SK-N-SH treated with all-trans-retinoic acid at 6 μM for 48 hours (cell line): Measurements from ENCODE around the gene SYDE2.

ENCODE experiments used
- ATAC-seq: fragments of 200-7000 bp; cut with Tn5 transposase; 3 replicates; pipeline ENCODE4 v1.9.1; 2020; ENCODE audit warnings: mild to moderate bottlenecking, moderate library complexity
- ARNTL ChIP-seq: fragments of 450-650 bp; formaldehyde crosslinking; IDR thresholded peaks from 2 replicates; pipeline ENCODE4 v1.5.0; 2020; ENCODE audit warnings: low read depth, mild to moderate bottlenecking, moderate library complexity, borderline replicate concordance
- BACH2 ChIP-seq: fragments of 250-450 bp; sonication (Bioruptor Pico); IDR thresholded peaks from 2 replicates; pipeline ENCODE4 v1.9.0; 2021; ENCODE audit warnings: mild to moderate bottlenecking, borderline replicate concordance
- ESRRG ChIP-seq: fragments of 250-450 bp; sonication (Bioruptor Pico); IDR thresholded peaks from 2 replicates; pipeline ENCODE4 v1.6.1; 2021; ENCODE audit warnings: mild to moderate bottlenecking
- OSR1 ChIP-seq: fragments of 250-450 bp; sonication (Bioruptor Pico); IDR thresholded peaks from 2 replicates; pipeline ENCODE4 v1.8.0; 2022; ENCODE audit warnings: moderate library complexity, mild to moderate bottlenecking, inconsistent platforms
- PATZ1 ChIP-seq: fragments of 250-450 bp; sonication (Bioruptor Pico); IDR thresholded peaks from 2 replicates; pipeline ENCODE4 v1.8.0; 2020; ENCODE audit warnings: mild to moderate bottlenecking, moderate library complexity, borderline replicate concordance
- RARB ChIP-seq: fragments of 250-450 bp; sonication (Bioruptor Pico); IDR thresholded peaks from 2 replicates; pipeline ENCODE4 v1.8.0; 2021; ENCODE audit warnings: mild to moderate bottlenecking, moderate library complexity
- TOX ChIP-seq: fragments of 250-450 bp; sonication (Bioruptor Pico); IDR thresholded peaks from 2 replicates; pipeline ENCODE4 v1.8.0; 2021; ENCODE audit warnings: mild to moderate bottlenecking, moderate library complexity, borderline replicate concordance
- TSHZ2 ChIP-seq: fragments of 250-450 bp; sonication (Bioruptor Pico); IDR thresholded peaks from 2 replicates; pipeline ENCODE4 v1.5.0; 2020; ENCODE audit warnings: mild to moderate bottlenecking, moderate library complexity
- ZC3H10 ChIP-seq: fragments of 250-450 bp; sonication (Bioruptor Pico); IDR thresholded peaks from 2 replicates; pipeline ENCODE4 v1.5.1; 2021; ENCODE audit warnings: mild to moderate bottlenecking, moderate library complexity
- ZNF565 ChIP-seq: fragments of 450-650 bp; formaldehyde crosslinking; conservative IDR thresholded peaks from 2 replicates; pipeline ENCODE4 v1.5.0; 2020; ENCODE audit warnings: low read depth, mild to moderate bottlenecking, moderate library complexity
- ZNF70 ChIP-seq: fragments of 450-650 bp; formaldehyde crosslinking; IDR thresholded peaks from 2 replicates; pipeline ENCODE4 v1.5.0; 2020; ENCODE audit warnings: mild to moderate bottlenecking, moderate library complexity
- TF ChIP-seq, protein P1 (sequence below): fragments of 250-450 bp; sonication (Bioruptor Pico); IDR thresholded peaks from 2 replicates; pipeline ENCODE4 v1.8.0; 2021; ENCODE audit warnings: low read depth, mild to moderate bottlenecking, moderate library complexity, borderline replicate concordance
- TF ChIP-seq, protein P2 (sequence below): fragments of 250-450 bp; sonication (Bioruptor Pico); IDR thresholded peaks from 2 replicates; pipeline ENCODE4 v1.5.1; 2021; ENCODE audit warnings: mild to moderate bottlenecking, moderate library complexity
- TF ChIP-seq, protein P3 (sequence below): fragments of 250-450 bp; sonication (Bioruptor Pico); IDR thresholded peaks from 2 replicates; pipeline ENCODE4 v1.5.1; 2020; ENCODE audit warnings: low read depth, mild to moderate bottlenecking, moderate library complexity

SYDE2 gene

GRCh38 chr1:85202092-85202863 is 1.5 kb upstream of the SYDE2 start (continued):
- TF ChIP-seq, protein P1, sequence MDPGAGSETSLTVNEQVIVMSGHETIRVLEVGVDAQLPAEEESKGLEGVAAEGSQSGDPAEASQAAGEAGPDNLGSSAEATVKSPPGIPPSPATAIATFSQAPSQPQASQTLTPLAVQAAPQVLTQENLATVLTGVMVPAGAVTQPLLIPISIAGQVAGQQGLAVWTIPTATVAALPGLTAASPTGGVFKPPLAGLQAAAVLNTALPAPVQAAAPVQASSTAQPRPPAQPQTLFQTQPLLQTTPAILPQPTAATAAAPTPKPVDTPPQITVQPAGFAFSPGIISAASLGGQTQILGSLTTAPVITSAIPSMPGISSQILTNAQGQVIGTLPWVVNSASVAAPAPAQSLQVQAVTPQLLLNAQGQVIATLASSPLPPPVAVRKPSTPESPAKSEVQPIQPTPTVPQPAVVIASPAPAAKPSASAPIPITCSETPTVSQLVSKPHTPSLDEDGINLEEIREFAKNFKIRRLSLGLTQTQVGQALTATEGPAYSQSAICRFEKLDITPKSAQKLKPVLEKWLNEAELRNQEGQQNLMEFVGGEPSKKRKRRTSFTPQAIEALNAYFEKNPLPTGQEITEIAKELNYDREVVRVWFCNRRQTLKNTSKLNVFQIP: no peak

DNA sequence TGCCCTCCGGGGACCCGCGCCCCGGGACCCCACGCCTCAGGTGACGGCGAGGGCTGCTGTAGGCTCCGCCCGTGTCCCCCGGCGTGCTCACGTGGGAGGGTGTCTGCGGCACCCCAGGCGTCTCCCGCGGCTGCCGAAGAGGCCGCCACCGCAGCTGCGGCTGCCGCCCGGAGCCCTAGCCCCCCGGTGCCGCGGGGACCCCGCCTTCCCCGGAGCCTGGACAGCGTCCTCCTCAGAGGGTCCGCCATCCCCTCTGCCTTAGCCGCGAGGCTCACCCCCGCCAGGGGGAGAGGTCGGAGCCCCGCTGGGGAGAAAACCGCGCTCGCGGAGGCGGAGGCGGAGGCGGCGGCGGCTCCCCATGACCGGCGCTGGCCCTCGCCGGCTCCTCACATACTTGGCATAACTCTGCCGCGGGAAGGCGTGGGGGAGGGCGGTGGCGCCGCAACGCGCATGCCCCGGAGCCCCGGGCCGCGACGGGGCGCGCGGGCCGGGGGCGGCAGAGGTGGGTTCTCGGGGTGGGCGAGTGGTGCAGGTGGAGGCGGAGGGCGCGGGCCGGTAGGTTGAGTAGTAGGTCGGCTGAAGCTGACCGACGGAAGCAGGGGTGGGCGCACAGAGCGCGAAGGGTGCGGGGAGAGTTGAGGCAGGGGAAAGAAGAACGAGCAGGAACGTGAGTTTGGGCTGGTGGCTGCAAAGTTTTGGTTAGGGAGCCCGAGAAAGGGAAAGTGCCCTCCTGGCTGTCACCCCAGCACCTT is 700 bp upstream of the SYDE2 start:
- TF ChIP-seq, protein P2, sequence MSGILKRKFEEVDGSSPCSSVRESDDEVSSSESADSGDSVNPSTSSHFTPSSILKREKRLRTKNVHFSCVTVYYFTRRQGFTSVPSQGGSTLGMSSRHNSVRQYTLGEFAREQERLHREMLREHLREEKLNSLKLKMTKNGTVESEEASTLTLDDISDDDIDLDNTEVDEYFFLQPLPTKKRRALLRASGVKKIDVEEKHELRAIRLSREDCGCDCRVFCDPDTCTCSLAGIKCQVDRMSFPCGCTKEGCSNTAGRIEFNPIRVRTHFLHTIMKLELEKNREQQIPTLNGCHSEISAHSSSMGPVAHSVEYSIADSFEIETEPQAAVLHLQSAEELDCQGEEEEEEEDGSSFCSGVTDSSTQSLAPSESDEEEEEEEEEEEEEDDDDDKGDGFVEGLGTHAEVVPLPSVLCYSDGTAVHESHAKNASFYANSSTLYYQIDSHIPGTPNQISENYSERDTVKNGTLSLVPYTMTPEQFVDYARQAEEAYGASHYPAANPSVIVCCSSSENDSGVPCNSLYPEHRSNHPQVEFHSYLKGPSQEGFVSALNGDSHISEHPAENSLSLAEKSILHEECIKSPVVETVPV (CRISPR knock-in tag): no peak
- TF ChIP-seq TSHZ2 (no peak), ESRRG (CRISPR knock-in tag) (no peak)
- ATAC-seq: peak; percentile 91

DNA sequence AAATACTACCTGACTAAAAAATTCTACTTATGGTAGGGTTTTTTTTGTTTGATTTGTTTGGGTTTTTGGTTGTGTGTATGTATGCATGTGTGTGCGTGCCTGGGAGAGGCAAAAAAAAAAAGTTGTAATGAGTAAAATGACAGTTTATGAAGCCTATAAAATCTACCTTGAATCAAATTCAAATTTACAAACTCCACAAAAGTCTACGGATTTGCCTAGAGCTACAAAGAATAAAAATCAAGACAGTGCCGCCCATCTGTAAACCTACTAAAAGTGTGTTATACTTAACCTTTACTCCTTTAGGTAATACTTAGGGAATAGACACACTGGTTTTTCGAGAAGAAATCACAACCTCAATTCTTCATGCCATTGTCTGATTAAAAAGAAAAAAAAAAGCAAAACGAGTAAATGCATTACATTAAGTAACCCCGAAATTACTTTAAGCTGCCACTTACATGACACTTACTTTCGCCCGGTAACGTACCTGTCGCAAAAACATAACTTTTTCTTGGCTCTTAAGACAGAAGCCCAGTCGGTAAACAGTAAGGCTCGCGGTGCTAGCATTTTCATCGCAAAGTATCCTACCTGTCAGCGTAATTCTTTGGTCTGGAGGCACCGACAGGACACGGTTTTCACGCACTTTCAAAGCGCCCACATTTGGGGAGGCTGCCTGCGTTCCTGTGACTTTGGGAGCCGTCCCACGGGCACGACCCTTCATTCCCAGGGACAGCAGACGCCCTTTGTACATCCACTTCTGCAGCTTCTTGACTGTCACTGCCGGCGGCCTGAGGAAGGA is 951 bp downstream of the SYDE2 start:
- ATAC-seq: no peak

GRCh38 chr1:85198864-85199263 is 2.0 kb downstream of the SYDE2 start:
- ATAC-seq: no peak
- TF ChIP-seq PATZ1 (CRISPR knock-in tag) (no peak), OSR1 (CRISPR knock-in tag) (no peak), BACH2 (CRISPR knock-in tag) (no peak), TOX (CRISPR knock-in tag) (no peak), ZC3H10 (CRISPR knock-in tag) (no peak), ARNTL (CRISPR knock-in tag) (no peak)
- TF ChIP-seq, protein P3, sequence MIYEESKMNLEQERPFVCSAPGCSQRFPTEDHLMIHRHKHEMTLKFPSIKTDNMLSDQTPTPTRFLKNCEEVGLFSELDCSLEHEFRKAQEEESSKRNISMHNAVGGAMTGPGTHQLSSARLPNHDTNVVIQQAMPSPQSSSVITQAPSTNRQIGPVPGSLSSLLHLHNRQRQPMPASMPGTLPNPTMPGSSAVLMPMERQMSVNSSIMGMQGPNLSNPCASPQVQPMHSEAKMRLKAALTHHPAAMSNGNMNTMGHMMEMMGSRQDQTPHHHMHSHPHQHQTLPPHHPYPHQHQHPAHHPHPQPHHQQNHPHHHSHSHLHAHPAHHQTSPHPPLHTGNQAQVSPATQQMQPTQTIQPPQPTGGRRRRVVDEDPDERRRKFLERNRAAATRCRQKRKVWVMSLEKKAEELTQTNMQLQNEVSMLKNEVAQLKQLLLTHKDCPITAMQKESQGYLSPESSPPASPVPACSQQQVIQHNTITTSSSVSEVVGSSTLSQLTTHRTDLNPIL (CRISPR knock-in tag): no peak

More for the DNA sequence above, 951 bp downstream of the SYDE2 start:
- TF ChIP-seq ARNTL (CRISPR knock-in tag): no peak
- TF ChIP-seq BACH2 (CRISPR knock-in tag): no peak
- TF ChIP-seq ZNF565 (CRISPR knock-in tag): no peak
- TF ChIP-seq ZNF70 (CRISPR knock-in tag): no peak
- TF ChIP-seq OSR1 (CRISPR knock-in tag): no peak
- TF ChIP-seq ZC3H10 (CRISPR knock-in tag): no peak
- no peak for TF ChIP-seq ESRRG (CRISPR knock-in tag)
- no peak for TF ChIP-seq TSHZ2
- TF ChIP-seq, protein P3 (CRISPR knock-in tag): no peak
- no peak for TF ChIP-seq RARB (CRISPR knock-in tag)
